Duodenal mucosa (tissue), 2 donors: Measurements from ENCODE around the gene HDAC9.

Experiments used
- H3K27ac ChIP-seq: one replicate; pipeline ENCODE4 v1.7.0; 2013; ENCODE audit warnings: low read depth, low read length
- H3K27me3 ChIP-seq, 2 donors: one replicate each; pipeline ENCODE4 v1.7.0; 2013; ENCODE audit warnings: low read length in 2 of 2, control low read depth in 1 of 2; ENCODE audit not compliant: insufficient read depth in 2 of 2, control insufficient read depth in 1 of 2
- H3K36me3 ChIP-seq, 2 donors: one replicate each; pipeline ENCODE4 v1.7.0; 2013; ENCODE audit warnings: low read length in 2 of 2, control low read depth in 1 of 2; ENCODE audit not compliant: insufficient read depth in 2 of 2, control insufficient read depth in 1 of 2
- H3K4me1 ChIP-seq, 2 donors: one replicate each; pipeline ENCODE4 v1.7.0; 2013; ENCODE audit warnings: low read length in 2 of 2, control low read depth in 1 of 2; ENCODE audit not compliant: insufficient read depth in 2 of 2, control insufficient read depth in 1 of 2
- H3K4me3 ChIP-seq, 2 donors: one replicate each; pipeline ENCODE4 v1.7.0; 2013; ENCODE audit warnings: low read length in 2 of 2, low read depth in 1 of 2
- H3K9ac ChIP-seq, 2 donors: one replicate each; pipeline ENCODE4 v1.7.0; 2013; ENCODE audit warnings: low read length in 2 of 2, low read depth in 1 of 2
- H3K9me3 ChIP-seq, 2 donors: one replicate each; pipeline ENCODE4 v1.7.0; 2013; ENCODE audit warnings: low read length in 2 of 2, control low read depth in 1 of 2; ENCODE audit not compliant: control insufficient read depth in 1 of 2

The HDAC9 gene

DNA sequence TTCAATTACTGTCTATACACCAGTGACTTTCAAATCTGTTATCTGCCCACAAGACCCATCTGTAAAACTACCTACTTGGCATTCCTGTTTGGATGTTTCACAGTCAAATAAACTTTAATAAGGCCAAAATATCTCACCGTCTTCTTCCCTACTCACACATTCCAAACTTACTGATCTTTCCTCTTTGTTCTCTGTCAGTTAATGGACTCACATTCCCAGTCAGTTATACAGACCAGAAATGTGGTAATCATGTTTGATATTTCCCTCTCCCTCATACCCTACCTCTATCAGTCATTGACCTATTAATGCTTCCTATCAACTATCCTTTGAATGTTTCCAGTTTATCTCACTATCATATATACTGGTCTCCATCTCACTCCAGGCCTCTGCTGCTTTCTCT is 28.5 kb upstream of the HDAC9 start:
- H3K27me3 ChIP-seq, result no peaks in the 10 kb centered on the region
- H3K36me3 ChIP-seq, result no peaks in the 10 kb centered on the region
- no peak overlapping the region for H3K9ac ChIP-seq
- no peaks in the 10 kb centered on the region for H3K9me3 ChIP-seq
- no peak overlapping the region for H3K27ac ChIP-seq
- H3K4me3 ChIP-seq, result no peak overlapping the region
- no peaks in the 10 kb centered on the region for H3K4me1 ChIP-seq

DNA sequence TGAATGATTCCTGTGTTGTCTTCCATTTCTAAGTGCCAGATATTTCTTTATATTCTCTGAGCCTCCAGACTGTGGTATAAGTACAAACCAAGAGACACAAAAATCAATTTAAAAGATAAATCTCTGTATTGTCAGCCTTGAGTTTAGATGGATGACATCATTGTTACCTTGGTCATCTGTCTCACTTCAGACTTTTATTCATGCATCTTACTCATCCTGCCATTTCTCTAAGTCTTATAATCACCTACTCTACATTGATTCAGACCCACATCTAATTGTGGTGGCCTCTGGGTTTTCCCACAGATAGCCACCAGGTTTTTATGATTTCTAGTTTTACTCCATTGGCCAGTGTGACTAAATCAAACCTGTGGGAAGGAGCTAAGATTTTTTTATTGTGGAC is 26.8 kb upstream of the HDAC9 start:
- no peak overlapping the region for H3K4me3 ChIP-seq
- no peaks in the 10 kb centered on the region for H3K4me1 ChIP-seq
- no peak overlapping the region for H3K27ac ChIP-seq
- H3K27me3 ChIP-seq, result no peaks in the 10 kb centered on the region
- H3K9me3 ChIP-seq, result no peaks in the 10 kb centered on the region
- H3K36me3 ChIP-seq, result no peaks in the 10 kb centered on the region
- H3K9ac ChIP-seq, result no peak overlapping the region

DNA sequence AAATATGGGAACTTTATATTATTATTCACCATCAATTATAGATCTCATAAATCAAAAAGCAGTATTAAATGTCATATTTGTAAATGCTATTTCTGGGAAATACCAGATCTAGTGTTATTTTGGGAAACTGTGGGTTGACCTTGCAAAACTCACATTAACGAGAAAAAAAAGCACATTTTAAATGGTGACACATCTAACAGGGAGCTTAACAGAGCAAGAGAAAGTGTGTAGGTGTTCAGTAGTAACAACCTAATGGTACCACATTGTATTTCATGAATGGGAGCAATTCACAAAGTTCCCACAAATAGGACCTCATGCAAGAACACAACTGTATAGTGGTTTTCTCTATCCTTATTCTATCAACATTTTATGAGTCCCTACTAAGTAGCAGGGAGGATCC is 26.2 kb upstream of the HDAC9 start:
- no peaks in the 10 kb centered on the region for H3K4me1 ChIP-seq
- H3K27ac ChIP-seq, result no peak overlapping the region
- no peak overlapping the region for H3K9ac ChIP-seq
- H3K36me3 ChIP-seq, result no peaks in the 10 kb centered on the region
- no peaks in the 10 kb centered on the region for H3K9me3 ChIP-seq
- no peaks in the 10 kb centered on the region for H3K27me3 ChIP-seq
- no peak overlapping the region for H3K4me3 ChIP-seq

DNA sequence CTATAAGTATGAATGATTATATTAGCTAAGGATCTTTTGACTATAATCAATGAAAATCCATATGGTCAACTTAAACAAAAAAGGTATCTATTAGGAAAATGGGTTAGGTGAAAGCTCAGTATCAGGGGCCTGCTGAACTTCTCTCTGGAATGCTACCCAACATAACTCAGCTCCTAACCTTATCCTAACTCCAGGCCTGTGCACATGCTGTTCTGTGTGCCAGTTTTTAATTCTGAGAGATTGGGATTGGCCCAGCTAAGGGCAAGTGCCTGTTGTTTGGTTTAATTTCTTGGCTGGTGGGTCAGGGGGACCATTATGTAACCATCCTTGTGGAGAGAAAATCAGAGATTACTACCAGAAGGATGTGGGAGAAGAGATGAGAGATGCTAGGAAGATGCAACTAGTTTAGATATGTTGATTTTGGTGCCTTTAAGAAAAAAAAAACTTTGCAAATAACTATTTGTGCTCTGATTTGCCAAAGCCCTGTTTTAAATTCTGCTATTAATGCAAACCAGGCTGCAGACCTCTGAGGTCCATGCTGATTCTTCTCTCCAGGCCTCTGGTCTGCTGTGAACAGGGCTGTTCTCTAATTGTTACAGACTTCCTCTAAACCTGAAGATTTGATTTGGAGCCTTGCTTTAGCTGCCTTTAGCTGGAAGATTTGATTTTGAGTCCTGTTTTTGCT is 23.9 kb upstream of the HDAC9 start:
- no peaks in the 10 kb centered on the region for H3K27me3 ChIP-seq

DNA sequence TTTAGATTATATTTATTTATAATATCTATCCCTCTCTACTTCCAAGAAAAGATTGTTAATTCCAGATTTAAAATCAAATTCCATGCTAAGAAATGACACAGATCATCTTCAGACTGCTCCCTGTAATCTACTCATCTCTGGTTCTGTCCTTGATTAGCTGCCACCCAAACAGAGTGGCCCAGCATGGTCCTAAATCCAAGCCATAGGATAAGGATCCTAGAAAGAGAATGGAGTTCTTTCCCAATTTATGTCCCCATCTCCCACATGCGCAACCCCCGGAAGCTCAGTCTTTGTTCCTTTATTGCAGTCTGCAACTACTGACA is 23.4 kb upstream of the HDAC9 start:
- no peaks in the 10 kb centered on the region for H3K9me3 ChIP-seq
- no peaks in the 10 kb centered on the region for H3K27me3 ChIP-seq
- no peak overlapping the region for H3K9ac ChIP-seq
- H3K4me3 ChIP-seq, result no peak overlapping the region
- no peak overlapping the region for H3K27ac ChIP-seq
- no peaks in the 10 kb centered on the region for H3K4me1 ChIP-seq
- H3K36me3 ChIP-seq, result no peaks in the 10 kb centered on the region

More for the DNA sequence above, 23.9 kb upstream of the HDAC9 start:
- H3K4me1 ChIP-seq, result no peaks in the 10 kb centered on the region
- H3K27ac ChIP-seq, result no peak overlapping the region
- H3K9ac ChIP-seq, result no peak overlapping the region
- no peak overlapping the region for H3K4me3 ChIP-seq
- no peaks in the 10 kb centered on the region for H3K36me3 ChIP-seq
- H3K9me3 ChIP-seq, result no peaks in the 10 kb centered on the region

DNA sequence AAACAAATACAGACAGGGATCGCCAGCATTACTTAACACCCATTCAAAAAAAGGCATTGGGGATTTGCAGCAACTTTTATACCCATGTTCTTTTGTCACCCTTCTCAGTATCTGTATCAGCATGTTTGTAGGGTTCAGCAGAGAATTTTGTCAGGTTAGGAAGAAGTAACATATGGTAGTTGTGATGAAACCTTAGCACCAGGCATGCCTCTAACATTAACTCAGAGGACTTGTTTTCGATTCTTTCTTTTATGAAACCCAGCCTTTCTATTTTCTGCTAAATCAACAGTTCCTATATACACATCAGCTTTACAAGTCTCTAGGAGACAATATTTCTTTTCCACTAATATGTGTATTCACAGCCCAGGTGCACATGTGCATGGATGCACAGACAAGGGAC is 22.4 kb upstream of the HDAC9 start:
- Histone ChIP-seq H3K27ac (no peak overlapping the region), H3K4me1 (no peaks in the 10 kb centered on the region), H3K9ac (no peak overlapping the region), H3K27me3 (no peaks in the 10 kb centered on the region), H3K9me3 (no peaks in the 10 kb centered on the region), H3K4me3 (no peak overlapping the region), H3K36me3 (no peaks in the 10 kb centered on the region)

DNA sequence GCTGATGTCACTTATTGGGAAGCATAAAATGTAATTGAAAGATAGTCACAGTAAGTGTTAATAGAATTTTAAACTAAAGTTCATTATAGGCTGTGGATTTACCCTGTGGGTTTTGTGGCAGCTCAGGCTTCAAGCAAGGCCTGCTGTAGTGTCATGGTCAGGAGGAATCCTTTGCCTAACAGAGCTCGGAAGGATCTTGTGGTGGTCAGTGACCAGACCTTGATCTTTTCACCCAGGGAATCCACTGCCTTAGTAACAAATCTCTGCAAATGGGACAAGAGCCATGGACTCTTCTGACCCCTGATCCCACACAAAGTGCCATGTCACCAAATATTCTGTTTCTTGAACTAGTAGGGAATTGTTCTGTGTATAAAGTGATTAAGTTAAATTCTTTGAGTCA is 20.6 kb upstream of the HDAC9 start:
- Histone ChIP-seq H3K9ac (no peak overlapping the region), H3K4me3 (no peak overlapping the region), H3K9me3 (no peaks in the 10 kb centered on the region), H3K36me3 (no peaks in the 10 kb centered on the region), H3K27me3 (no peaks in the 10 kb centered on the region), H3K27ac (no peak overlapping the region), H3K4me1 (no peaks in the 10 kb centered on the region)

DNA sequence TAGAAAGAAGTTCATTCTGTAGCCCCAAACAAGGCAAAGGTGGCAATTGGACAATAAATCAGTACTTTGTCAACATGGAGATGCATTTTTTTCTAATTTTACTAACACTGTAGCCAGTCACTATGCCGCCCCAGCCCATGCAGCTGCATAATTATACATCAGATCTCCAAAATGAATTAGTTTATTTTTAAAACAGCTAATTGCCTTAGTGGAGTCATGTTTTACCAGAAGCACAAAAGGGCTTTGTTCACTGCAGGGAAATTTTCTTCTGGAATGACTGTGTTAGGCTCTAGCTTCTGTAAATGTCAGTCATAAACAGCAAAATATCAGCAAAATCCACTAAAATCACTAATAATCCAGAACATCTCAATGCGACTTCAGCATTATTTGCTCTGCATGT is 20.1 kb upstream of the HDAC9 start:
- H3K27ac ChIP-seq, result no peak overlapping the region
- no peaks in the 10 kb centered on the region for H3K4me1 ChIP-seq
- no peaks in the 10 kb centered on the region for H3K36me3 ChIP-seq
- no peaks in the 10 kb centered on the region for H3K27me3 ChIP-seq
- H3K9ac ChIP-seq, result no peak overlapping the region
- H3K4me3 ChIP-seq, result no peak overlapping the region
- no peaks in the 10 kb centered on the region for H3K9me3 ChIP-seq

DNA sequence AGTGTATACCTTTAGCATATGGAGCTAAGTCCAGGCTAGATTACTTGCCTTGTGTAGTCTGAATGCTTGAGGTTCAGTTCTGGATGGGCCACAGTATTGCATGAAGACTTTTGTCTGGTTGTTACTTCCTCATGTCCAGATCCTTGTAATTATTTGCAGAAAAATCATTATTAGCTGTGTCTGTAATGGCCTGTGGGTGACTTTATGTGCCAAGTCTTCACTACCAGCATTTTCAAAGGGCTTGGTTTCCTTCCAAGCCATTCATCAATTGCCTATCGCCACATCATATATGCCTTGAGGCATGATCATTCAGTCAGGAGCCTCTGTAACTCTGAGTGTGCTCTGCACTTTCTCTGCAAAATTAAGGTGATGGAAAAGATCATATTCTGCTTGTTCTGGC is 13.8 kb upstream of the HDAC9 start:
- H3K27me3 ChIP-seq, result no peaks in the 10 kb centered on the region
- no peaks in the 10 kb centered on the region for H3K4me1 ChIP-seq
- H3K4me3 ChIP-seq, result no peak overlapping the region
- no peak overlapping the region for H3K27ac ChIP-seq
- H3K9me3 ChIP-seq, result no peaks in the 10 kb centered on the region
- H3K36me3 ChIP-seq, result no peaks in the 10 kb centered on the region
- H3K9ac ChIP-seq, result no peak overlapping the region

DNA sequence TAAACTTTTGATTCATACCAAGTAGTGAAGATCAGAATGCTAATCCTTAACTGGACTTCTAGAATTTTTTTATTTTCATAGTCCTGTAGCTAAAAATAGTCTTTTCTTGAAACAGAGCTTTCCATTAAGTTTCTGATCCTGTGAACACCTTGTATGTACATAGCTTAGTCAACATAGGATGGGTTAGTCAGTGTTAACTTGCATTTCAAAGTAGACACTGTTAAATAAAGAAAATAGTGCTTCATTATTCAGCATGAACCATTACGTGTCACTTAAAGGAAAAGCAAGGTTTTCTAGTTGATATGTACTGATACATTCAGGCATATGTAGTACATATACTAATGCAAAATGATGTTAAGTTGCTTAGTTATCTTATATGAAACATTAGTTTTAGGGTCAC is 7.5 kb upstream of the HDAC9 start:
- H3K27me3 ChIP-seq, result no peaks in the 10 kb centered on the region
- H3K9ac ChIP-seq, result no peak overlapping the region
- H3K4me1 ChIP-seq, result no peaks in the 10 kb centered on the region
- no peak overlapping the region for H3K27ac ChIP-seq
- H3K36me3 ChIP-seq, result no peaks in the 10 kb centered on the region
- no peaks in the 10 kb centered on the region for H3K9me3 ChIP-seq
- no peak overlapping the region for H3K4me3 ChIP-seq

DNA sequence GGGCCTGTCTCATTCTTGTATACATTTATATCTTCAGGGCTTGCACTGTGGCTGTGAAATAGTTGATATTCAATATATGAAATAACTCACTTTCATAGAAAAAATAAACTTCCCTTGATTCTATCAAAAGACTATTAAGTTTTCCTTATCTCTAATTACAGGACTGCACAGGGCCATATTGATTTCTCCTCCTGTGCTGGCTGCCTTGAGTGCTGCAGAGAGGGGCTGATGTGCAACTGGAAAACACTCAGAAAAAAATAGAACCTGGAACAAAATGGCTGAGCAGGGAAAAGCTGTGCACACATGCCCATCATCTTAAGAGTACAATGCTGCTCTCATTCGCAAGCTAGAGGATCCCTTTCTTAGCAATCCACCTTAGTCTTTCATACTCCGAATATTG is 5.9 kb upstream of the HDAC9 start:
- Histone ChIP-seq H3K27me3 (no peaks in the 10 kb centered on the region), H3K9ac (no peak overlapping the region), H3K27ac (no peak overlapping the region), H3K4me3 (no peak overlapping the region), H3K36me3 (no peaks in the 10 kb centered on the region), H3K9me3 (no peaks in the 10 kb centered on the region), H3K4me1 (no peaks in the 10 kb centered on the region)
